Measurements from ENCODE around the gene VDAC1. TPM values are rescaled to one million over a fixed set of nuclear protein-coding genes. Genes with fewer than 3 reads are reported as not detected.
"Not testable (repeated sequence)": the region's sequence is repeated elsewhere in the genome, so short reads cannot be mapped to it uniquely, and the experiment has no call there.

Gene VDAC1
- total and polyA plus RNA-seq, 2 of the 8 experiments (the other 6 are each of a cell fraction or from before 2014, with no cell fraction given), result 111 to 301 TPM

- H4K8ac ChIP-seq (ENCODE audit: extremely low read depth, insufficient read depth, low read length); H3K4me3 ChIP-seq (ENCODE audit: extremely low read depth in 1 of 4, insufficient read depth in 2 of 4, low read depth in 3 of 4, low read length in 4 of 4); H3K9ac ChIP-seq (replicated peaks in 1 of 4; ENCODE audit: extremely low read depth in 1 of 4, low read depth in 3 of 4, low read length in 3 of 4); H3K79me2 ChIP-seq (ENCODE audit: control insufficient read depth in 1 of 2, insufficient read depth in 2 of 2, low read length in 2 of 2); H3K79me1 ChIP-seq (ENCODE audit: low read depth, low read length); H3K27me3 ChIP-seq (replicated peaks in 1 of 4; ENCODE audit: control insufficient read depth in 3 of 4, extremely low read depth in 1 of 4, insufficient read depth in 3 of 4, low read length in 3 of 4); H3K56ac ChIP-seq (replicated peaks; ENCODE audit: insufficient read length, low read depth, low read length); FAIRE-seq; H3K4ac ChIP-seq (replicated peaks; ENCODE audit: insufficient read length, low read depth, low read length); H3K23ac ChIP-seq (ENCODE audit: insufficient read length); H2AFZ ChIP-seq (ENCODE audit: low read length); H2BK12ac ChIP-seq (ENCODE audit: low read depth, low read length); H3K18ac ChIP-seq (ENCODE audit: extremely low read depth, low read length); H3K27ac ChIP-seq (ENCODE audit: low read depth, low read length); H4K20me1 ChIP-seq (replicated peaks in 1 of 2; ENCODE audit: control insufficient read depth in 1 of 2, insufficient read depth in 2 of 2, low read length in 2 of 2); H3K4me2 ChIP-seq (ENCODE audit: insufficient read depth in 1 of 2, low read depth in 2 of 2, low read length in 2 of 2); H3K23me2 ChIP-seq (ENCODE audit: low read depth, low read length); H2BK15ac ChIP-seq (ENCODE audit: low read length); DNase-seq (ENCODE audit: low read depth in 1 of 2, low spot score in 2 of 2); H4K91ac ChIP-seq (replicated peaks; ENCODE audit: insufficient read length, low read length); H3K9me3 ChIP-seq (ENCODE audit: insufficient read depth in 2 of 2, low read depth in 1 of 2, low read length in 1 of 2); H3K14ac ChIP-seq (ENCODE audit: insufficient read length); H3K4me1 ChIP-seq (replicated peaks in 1 of 4; ENCODE audit: control insufficient read depth in 3 of 4, insufficient read depth in 4 of 4, low read length in 3 of 4); H2AK5ac ChIP-seq (ENCODE audit: low read depth, low read length); H2BK120ac ChIP-seq (replicated peaks; ENCODE audit: low read depth, low read length); H2BK5ac ChIP-seq (ENCODE audit: low read depth, low read length); H2BK20ac ChIP-seq (ENCODE audit: low read length); H4K5ac ChIP-seq (ENCODE audit: insufficient read length, low read depth, low read length): not testable (repeated sequence)
- 92% methylated on average over 16 of the region's 16 CpGs; no CpG with 5 or more reads in 1 of the 2 experiments for WGBS, 2 experiments (ENCODE audit: extremely low coverage in 1 of 2, insufficient coverage in 1 of 2, insufficient read length in 1 of 2, insufficient replicate concordance in 2 of 2, low coverage in 1 of 2, low lambda C conversion rate in 2 of 2, missing lambda C conversion rate in 1 of 2)
- H3K36me3 ChIP-seq (ENCODE audit: control insufficient read depth in 2 of 4, insufficient read depth in 4 of 4, low read length in 3 of 4), result peaks cover 16 to 54% (median 38%) of the 10 kb centered on the region in 4 experiments
- CTCF ChIA-PET (ENCODE audit: partially characterized antibody), result interaction anchor here (15.5 kb wide), 1 partner anchor 21 kb away, joined by 160 read pairs; no protein-coding TSS in a partner anchor
- POLR2A ChIA-PET (ENCODE audit: partially characterized antibody), result interaction anchor here (1.5 kb wide), 1 partner anchor 13 kb away, joined by 4 read pairs; no protein-coding TSS in a partner anchor
Measured at GRCh38 chr5:133975546-133975945, 29.2 kb downstream of the VDAC1 start.

All from H1 (cell line).